HepG2 (cell line): Measurements from ENCODE around the gene NLRC3. TPM values are rescaled to one million over a fixed set of nuclear protein-coding genes. Genes with fewer than 3 reads are reported as not detected.

Experiments
- ATAC-seq: fragments of 200-7000 bp; cut with Tn5 transposase; 3 replicates; pipeline ENCODE4 v1.9.1; 2020; ENCODE audit warnings: mild to moderate bottlenecking, moderate library complexity
- BruUV-seq: library from RNA; stranded (reverse); fragments of 400-500 nt; replicated peaks from 2 replicates; lab custom pipeline; 2021; lab: Mats Ljungman, UMichigan
- CTCF ChIA-PET: fragments of 300-600 bp; formaldehyde crosslinking; extraction: SDS; loops from one replicate; lab custom pipeline; 2021; ENCODE audit warnings: low total read pairs, inconsistent platforms, low intra/inter-chr PET ratio; lab: Yijun Ruan, JAX
- POLR2A ChIA-PET: fragments of 350-600 bp; sonication (Branson Sonifier 250); formaldehyde crosslinking; loops from one replicate; lab custom pipeline; 2020; ENCODE audit warnings: antibody characterized with exemption, inconsistent platforms; lab: Yijun Ruan, JAX
- DNase-seq: peaks from one replicate; pipeline ENCODE4 v3.0.0-alpha.2; 2015; ENCODE audit warnings: low spot score
- FAIRE-seq: peaks from 3 replicates; lab custom pipeline; 2011; peaks lifted over from hg19 to GRCh38; lab: Jason Lieb, UNC
- H2AFZ ChIP-seq: one replicate; pipeline ENCODE4 v1.6.1; 2011; ENCODE audit warnings: low read length, inconsistent platforms
- H3K27ac ChIP-seq: fragments of 300-600 bp; 3 replicates; pipeline ENCODE4 v1.8.0; 2011; ENCODE audit warnings: mixed run types, mild to moderate bottlenecking, mixed read lengths, low read length, inconsistent platforms; ENCODE audit not compliant: insufficient read depth; ENCODE audit errors: extremely low read length
- H3K27me3 ChIP-seq, 2 experiments: fragments of 200-600 bp in 1 of 2; 2 replicates in 1 of 2; 3 replicates in 1 of 2; pipeline versions ENCODE4 v1.6.0 to v1.8.0; 2011; ENCODE audit warnings: low read length in 2 of 2, mild to moderate bottlenecking in 2 of 2, moderate library complexity in 2 of 2, inconsistent platforms in 1 of 2; ENCODE audit not compliant: insufficient read depth in 2 of 2, control insufficient read depth in 1 of 2
- H3K36me3 ChIP-seq, 2 experiments: fragments of 200-600 bp in 1 of 2; replicated peaks in 1 of 2; 2 replicates in 1 of 2; 3 replicates in 1 of 2; pipeline versions ENCODE4 v1.5.1 to v1.8.0; 2011; ENCODE audit warnings: low read length in 2 of 2, inconsistent platforms in 1 of 2; ENCODE audit not compliant: insufficient read depth in 2 of 2, control insufficient read depth in 1 of 2
- H3K4me1 ChIP-seq: 2 replicates; pipeline ENCODE4 v1.5.1; 2012; ENCODE audit warnings: low read length, inconsistent platforms; ENCODE audit not compliant: insufficient read depth
- H3K4me2 ChIP-seq: 2 replicates; pipeline ENCODE4 v1.6.0; 2011; ENCODE audit warnings: low read depth, low read length, inconsistent platforms
- H3K4me3 ChIP-seq, 3 experiments: fragments of 200-600 bp in 1 of 3; sonication (generic), shearing (Covaris generic) in 1 of 3; replicated peaks in 1 of 3; 2 replicates each; pipeline ENCODE4 v1.5.1; 2011 to 2016; ENCODE audit warnings: low read length in 3 of 3, inconsistent platforms in 2 of 3, low read depth in 2 of 3, mild to moderate bottlenecking in 2 of 3, control low read depth in 1 of 3, mixed read lengths in 1 of 3; ENCODE audit not compliant: insufficient read depth in 1 of 3
- H3K79me2 ChIP-seq: one replicate; pipeline ENCODE4 v1.6.1; 2011; ENCODE audit warnings: low read length, inconsistent platforms; ENCODE audit not compliant: insufficient read depth
- H3K9ac ChIP-seq: 2 replicates; pipeline ENCODE4 v1.6.0; 2011; ENCODE audit warnings: mild to moderate bottlenecking, low read depth, low read length, inconsistent platforms; ENCODE audit not compliant: insufficient read depth
- H3K9me3 ChIP-seq: 2 replicates; pipeline ENCODE4 v1.5.1; 2012; ENCODE audit warnings: mild to moderate bottlenecking, low read length
- H4K20me1 ChIP-seq: 2 replicates; pipeline ENCODE4 v1.6.0; 2011; ENCODE audit warnings: inconsistent platforms, mild to moderate bottlenecking, low read length, moderate library complexity; ENCODE audit not compliant: insufficient read depth
- CHD4 ChIP-seq: fragments of 200-600 bp; sonication (generic); IDR thresholded peaks from 2 replicates; pipeline ENCODE4 v1.7.0; 2017; ENCODE audit warnings: mild to moderate bottlenecking, low read length, borderline replicate concordance
- HOXA5 ChIP-seq: sonication (generic); formaldehyde crosslinking; IDR thresholded peaks from 2 replicates; pipeline ENCODE4 v1.4.0; 2020; ENCODE audit warnings: missing genetic modification reagents
- MAZ ChIP-seq, 2 experiments: sonication (generic) in 1 of 2; formaldehyde crosslinking in 1 of 2; IDR thresholded peaks; 2 replicates each; pipeline versions ENCODE4 v1.5.0 to v1.6.1; 2012 to 2020; ENCODE audit warnings: low read depth in 2 of 2, mild to moderate bottlenecking in 2 of 2, borderline replicate concordance in 1 of 2, improper control_type of control experiment in 1 of 2, low read length in 1 of 2, missing genetic modification reagents in 1 of 2, moderate library complexity in 1 of 2
- PHF5A ChIP-seq: IDR thresholded peaks from one replicate; pipeline ENCODE4 v1.6.1; 2018; ENCODE audit warnings: low read depth, missing genetic modification reagents; ENCODE audit not compliant: unreplicated experiment
- PITX1 ChIP-seq: sonication (generic); formaldehyde crosslinking; IDR thresholded peaks from 2 replicates; pipeline ENCODE4 v1.5.1; 2020; ENCODE audit warnings: mild to moderate bottlenecking, missing genetic modification reagents
- RARG ChIP-seq: sonication (generic); formaldehyde crosslinking; IDR thresholded peaks from 2 replicates; pipeline ENCODE4 v1.4.0; 2020; ENCODE audit warnings: low read depth, mild to moderate bottlenecking, missing genetic modification reagents
- TAF1 ChIP-seq: sonication (generic); formaldehyde crosslinking; IDR thresholded peaks from 2 replicates; pipeline ENCODE4 v1.4.0; 2020; ENCODE audit warnings: missing genetic modification reagents
- ZNF574 ChIP-seq: sonication (generic); formaldehyde crosslinking; IDR thresholded peaks from 2 replicates; pipeline ENCODE4 v1.4.0; 2020; ENCODE audit warnings: missing genetic modification reagents
- ZNF607 ChIP-seq: sonication (generic); formaldehyde crosslinking; IDR thresholded peaks from 2 replicates; pipeline ENCODE4 v1.5.1; 2020; ENCODE audit warnings: missing genetic modification reagents, mild to moderate bottlenecking, borderline replicate concordance
- ZNF678 ChIP-seq: sonication (generic); formaldehyde crosslinking; IDR thresholded peaks from 2 replicates; pipeline ENCODE4 v1.4.0; 2020; ENCODE audit warnings: mild to moderate bottlenecking, missing genetic modification reagents
- ZNF710 ChIP-seq: sonication (generic); formaldehyde crosslinking; IDR thresholded peaks from 2 replicates; pipeline ENCODE4 v1.5.0; 2020; ENCODE audit warnings: mild to moderate bottlenecking, missing genetic modification reagents, borderline replicate concordance
- WGBS: methylation state at CpG from one replicate; pipeline ENCODE4 v1.1.6; 2017; ENCODE audit warnings: low lambda C conversion rate; 5-methylcytosine and 5-hydroxymethylcytosine counted together
- in situ Hi-C: cut with HindIII; loops from 2 replicates; pipeline ENCODE4 v1.10.0; 2017; ENCODE audit warnings: low pct_unique_long_range_greater_than_20kb; ENCODE audit not compliant: extremely low pct_ligation_motif_present
- intact Hi-C: fragments of 100-400 bp; cut with micrococcal nuclease; formaldehyde crosslinking; loops from one replicate; pipeline ENCODE4 v1.10.0; 2022; ENCODE audit not compliant: unreplicated experiment
- polyA plus RNA-seq, 8 experiments: library from polyadenylated mRNA; depleted of rRNA in 3 of 8; stranded (reverse) in 7 of 8; unstranded in 1 of 8; fragments of >200 nt; fragmentation: Illumina TruSeq in 4 of 8; extraction: Trizol in 4 of 8; gene quantifications; 2 replicates each; pipeline versions ENCODE4 v1.2.1 to v1.2.3, GENCODE V29; 2011 to 2016; ENCODE audit warnings: low read depth in 4 of 8, missing spikeins in 1 of 8, mixed read lengths in 1 of 8; ENCODE audit not compliant: insufficient read depth in 1 of 8
- total RNA-seq, 5 experiments: library from RNA; depleted of rRNA; stranded (reverse); fragments of >200 nt; fragmentation: Illumina TruSeq; extraction: Trizol; gene quantifications; 2 replicates each; pipeline ENCODE4 v1.2.3, GENCODE V29; 2016; ENCODE audit warnings: low read depth in 1 of 5
- TF ChIP-seq, protein P1 (sequence below): sonication (generic); formaldehyde crosslinking; conservative IDR thresholded peaks from 2 replicates; pipeline ENCODE4 v1.4.0; 2020; ENCODE audit warnings: missing genetic modification reagents
- TF ChIP-seq, protein P2 (sequence below): sonication (generic); formaldehyde crosslinking; IDR thresholded peaks from 2 replicates; pipeline ENCODE4 v1.8.0; 2022; ENCODE audit warnings: mild to moderate bottlenecking, missing genetic modification reagents

Gene NLRC3
- total and polyA plus RNA-seq, 2 of the 13 experiments (the other 11 are each of a cell fraction or from before 2014, with no cell fraction given) = not detected

DNA sequence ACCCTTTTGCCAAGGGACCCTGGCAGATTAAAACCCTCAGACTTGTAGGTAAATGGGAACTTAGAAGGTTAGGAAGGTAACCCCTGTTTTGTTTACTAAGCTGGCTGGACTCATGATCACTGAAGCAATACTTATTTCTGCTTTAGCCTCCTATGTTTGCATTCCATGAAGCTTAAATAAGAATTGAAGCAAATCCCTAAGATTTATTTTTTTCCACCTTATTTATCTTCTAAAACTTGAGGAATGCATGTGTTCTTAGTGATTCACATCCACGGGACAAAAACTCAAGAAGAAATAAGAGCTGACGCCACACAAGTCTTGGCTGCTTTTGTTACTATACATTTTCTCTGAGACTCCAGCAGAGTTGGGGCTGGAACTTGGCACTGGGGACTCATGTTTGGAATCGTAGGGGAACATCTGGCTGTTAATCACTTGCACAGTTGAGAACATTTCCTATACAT lies 40.9 kb downstream of the NLRC3 start:
- POLR2A ChIA-PET = no interaction called here
- WGBS = 94% methylated on average over 3 of the region's 3 CpGs
- Histone ChIP-seq H3K4me1 (no peaks in the 10 kb centered on the region), H3K27me3 (no peaks in the 10 kb centered on the region), H4K20me1 (no peaks in the 10 kb centered on the region), H3K36me3 (peaks cover 4 to 32% of the 10 kb centered on the region in 2 experiments)
- no TSS peak for BruUV-seq
- no peak for TF ChIP-seq RARG (CRISPR knock-in tag)
- TF ChIP-seq HOXA5 = no peak
- no peak for TF ChIP-seq ZNF607 (CRISPR knock-in tag)
- TF ChIP-seq, protein P1, sequence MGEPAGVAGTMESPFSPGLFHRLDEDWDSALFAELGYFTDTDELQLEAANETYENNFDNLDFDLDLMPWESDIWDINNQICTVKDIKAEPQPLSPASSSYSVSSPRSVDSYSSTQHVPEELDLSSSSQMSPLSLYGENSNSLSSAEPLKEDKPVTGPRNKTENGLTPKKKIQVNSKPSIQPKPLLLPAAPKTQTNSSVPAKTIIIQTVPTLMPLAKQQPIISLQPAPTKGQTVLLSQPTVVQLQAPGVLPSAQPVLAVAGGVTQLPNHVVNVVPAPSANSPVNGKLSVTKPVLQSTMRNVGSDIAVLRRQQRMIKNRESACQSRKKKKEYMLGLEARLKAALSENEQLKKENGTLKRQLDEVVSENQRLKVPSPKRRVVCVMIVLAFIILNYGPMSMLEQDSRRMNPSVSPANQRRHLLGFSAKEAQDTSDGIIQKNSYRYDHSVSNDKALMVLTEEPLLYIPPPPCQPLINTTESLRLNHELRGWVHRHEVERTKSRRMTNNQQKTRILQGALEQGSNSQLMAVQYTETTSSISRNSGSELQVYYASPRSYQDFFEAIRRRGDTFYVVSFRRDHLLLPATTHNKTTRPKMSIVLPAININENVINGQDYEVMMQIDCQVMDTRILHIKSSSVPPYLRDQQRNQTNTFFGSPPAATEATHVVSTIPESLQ (CRISPR knock-in tag) = no peak
- TF ChIP-seq MAZ (IDR thresholded peaks at IDR 0.05; ENCODE audit: borderline replicate concordance, low read depth, low read length) = no peak
- no peak for TF ChIP-seq MAZ (CRISPR knock-in tag; IDR thresholded peaks at IDR 0.05; ENCODE audit: low read depth)
- TF ChIP-seq ZNF574 (CRISPR knock-in tag) = no peak
- no peak for TF ChIP-seq TAF1
- TF ChIP-seq, protein P2, sequence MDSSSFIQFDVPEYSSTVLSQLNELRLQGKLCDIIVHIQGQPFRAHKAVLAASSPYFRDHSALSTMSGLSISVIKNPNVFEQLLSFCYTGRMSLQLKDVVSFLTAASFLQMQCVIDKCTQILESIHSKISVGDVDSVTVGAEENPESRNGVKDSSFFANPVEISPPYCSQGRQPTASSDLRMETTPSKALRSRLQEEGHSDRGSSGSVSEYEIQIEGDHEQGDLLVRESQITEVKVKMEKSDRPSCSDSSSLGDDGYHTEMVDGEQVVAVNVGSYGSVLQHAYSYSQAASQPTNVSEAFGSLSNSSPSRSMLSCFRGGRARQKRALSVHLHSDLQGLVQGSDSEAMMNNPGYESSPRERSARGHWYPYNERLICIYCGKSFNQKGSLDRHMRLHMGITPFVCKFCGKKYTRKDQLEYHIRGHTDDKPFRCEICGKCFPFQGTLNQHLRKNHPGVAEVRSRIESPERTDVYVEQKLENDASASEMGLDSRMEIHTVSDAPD = no peak
- no peak for TF ChIP-seq CHD4
- no peak for TF ChIP-seq PHF5A (CRISPR knock-in tag)
- TF ChIP-seq ZNF678 = no peak
- no peak for TF ChIP-seq ZNF710
- TF ChIP-seq PITX1 (CRISPR knock-in tag) = no peak
- TF ChIP-seq, all 625 proteins: peak for 0
- no peaks in the 10 kb centered on the region for H3K9me3 ChIP-seq
- intact Hi-C loops = no loop called here
- H3K9ac ChIP-seq = no peak overlapping the region
- H3K27ac ChIP-seq = no peak overlapping the region
- DNase-seq (no peak), ATAC-seq (no peak), FAIRE-seq (no peak)
- no peak overlapping the region for H3K4me3 ChIP-seq
- CTCF ChIA-PET = no interaction called here
- H3K4me2 ChIP-seq = no peak overlapping the region
- in situ Hi-C loops = no loop called here
- H2AFZ ChIP-seq = no peak overlapping the region
- H3K79me2 ChIP-seq = no peaks in the 10 kb centered on the region
